ENCODE data around the gene PTGIS.

GRCh38 chr20:49560646-49561045 is 7.3 kb downstream of the PTGIS start:
- TF ChIP-seq CTCF (IDR thresholded peaks at IDR 0.05) (no peak), POLR2A (IDR thresholded peaks at IDR 0.05) (no peak)

Data from Peyer's patch (tissue), 4 donors.